ENCODE results near the gene TERT.
"Not testable (repeated sequence)": the region's sequence is repeated elsewhere in the genome, so short reads cannot be mapped to it uniquely, and the experiment has no call there.

TERT gene

GRCh38 chr5:1284336-1284970 is 10.4 kb downstream of the TERT start:
- H3K79me2 ChIP-seq (ENCODE audit: control insufficient read depth, insufficient read depth, low read length, poor library complexity); H3K36me3 ChIP-seq (ENCODE audit: control insufficient read depth in 1 of 2, insufficient read depth in 2 of 2, low read length in 2 of 2); H4K8ac ChIP-seq (ENCODE audit: low read depth, low read length); H4K91ac ChIP-seq (ENCODE audit: low read depth, low read length); H3K79me1 ChIP-seq (ENCODE audit: low read length); H3K4me2 ChIP-seq (ENCODE audit: low read length); DNase-seq; H2BK5ac ChIP-seq (ENCODE audit: low read depth, low read length, poor library complexity); H2AK5ac ChIP-seq (ENCODE audit: low read length); H2BK120ac ChIP-seq (ENCODE audit: insufficient read depth, low read length, poor library complexity); H3K18ac ChIP-seq (ENCODE audit: low read length); H3K4me1 ChIP-seq (ENCODE audit: control insufficient read depth in 1 of 2, insufficient read depth in 2 of 2, low read length in 2 of 2); H3K27me3 ChIP-seq (ENCODE audit: insufficient read depth, low read length); H3K27ac ChIP-seq (ENCODE audit: low read depth, low read length); H3K14ac ChIP-seq (ENCODE audit: low read length); H3K23ac ChIP-seq (ENCODE audit: low read length); H3K9ac ChIP-seq (ENCODE audit: low read length); H4K12ac ChIP-seq (ENCODE audit: low read depth, low read length); H3K4ac ChIP-seq (ENCODE audit: low read depth, low read length); H3K4me3 ChIP-seq (ENCODE audit: low read depth, low read length); H2BK12ac ChIP-seq (ENCODE audit: low read length); H2AFZ ChIP-seq (ENCODE audit: insufficient read depth, low read length, poor library complexity): not testable (repeated sequence)
- peaks cover 12% of the 10 kb centered on the region for H3K9me3 ChIP-seq (ENCODE audit: insufficient read depth, low read depth, low read length)
- WGBS (ENCODE audit: extremely low coverage, insufficient coverage, insufficient read length) = no CpG with 5 or more reads among the region's 27 CpGs

GRCh38 chr5:1283729-1284041 is 11.2 kb downstream of the TERT start:
- H3K9me3 ChIP-seq (ENCODE audit: insufficient read depth, low read depth, low read length) = peaks cover 11% of the 10 kb centered on the region
- H3K79me2 ChIP-seq (ENCODE audit: control insufficient read depth, insufficient read depth, low read length, poor library complexity); H3K27me3 ChIP-seq (ENCODE audit: insufficient read depth, low read length); H2BK120ac ChIP-seq (ENCODE audit: insufficient read depth, low read length, poor library complexity); H4K12ac ChIP-seq (ENCODE audit: low read depth, low read length); H4K91ac ChIP-seq (ENCODE audit: low read depth, low read length); H3K4ac ChIP-seq (ENCODE audit: low read depth, low read length); DNase-seq; H3K4me2 ChIP-seq (ENCODE audit: low read length); H3K18ac ChIP-seq (ENCODE audit: low read length); H3K27ac ChIP-seq (ENCODE audit: low read depth, low read length); H3K79me1 ChIP-seq (ENCODE audit: low read length); H2BK5ac ChIP-seq (ENCODE audit: low read depth, low read length, poor library complexity); H2AFZ ChIP-seq (ENCODE audit: insufficient read depth, low read length, poor library complexity); H3K9ac ChIP-seq (ENCODE audit: low read length); H3K4me3 ChIP-seq (ENCODE audit: low read depth, low read length); H2BK12ac ChIP-seq (ENCODE audit: low read length); H3K23ac ChIP-seq (ENCODE audit: low read length); H3K36me3 ChIP-seq (ENCODE audit: control insufficient read depth in 1 of 2, insufficient read depth in 2 of 2, low read length in 2 of 2); H4K8ac ChIP-seq (ENCODE audit: low read depth, low read length); H2AK5ac ChIP-seq (ENCODE audit: low read length); H3K4me1 ChIP-seq (ENCODE audit: control insufficient read depth in 1 of 2, insufficient read depth in 2 of 2, low read length in 2 of 2); H3K14ac ChIP-seq (ENCODE audit: low read length): not testable (repeated sequence)
- WGBS (ENCODE audit: extremely low coverage, insufficient coverage, insufficient read length) = no CpG with 5 or more reads among the region's 16 CpGs

- H2AK5ac ChIP-seq (ENCODE audit: low read length); H2BK120ac ChIP-seq (ENCODE audit: insufficient read depth, low read length, poor library complexity); H3K9me3 ChIP-seq (ENCODE audit: insufficient read depth, low read depth, low read length); H3K18ac ChIP-seq (ENCODE audit: low read length); H3K36me3 ChIP-seq (ENCODE audit: control insufficient read depth in 1 of 2, insufficient read depth in 2 of 2, low read length in 2 of 2); H3K79me2 ChIP-seq (ENCODE audit: control insufficient read depth, insufficient read depth, low read length, poor library complexity); H3K4me2 ChIP-seq (ENCODE audit: low read length); H4K91ac ChIP-seq (ENCODE audit: low read depth, low read length); H3K4me3 ChIP-seq (ENCODE audit: low read depth, low read length); H3K27ac ChIP-seq (ENCODE audit: low read depth, low read length); H3K14ac ChIP-seq (ENCODE audit: low read length); H3K27me3 ChIP-seq (ENCODE audit: insufficient read depth, low read length); H4K8ac ChIP-seq (ENCODE audit: low read depth, low read length); H2AFZ ChIP-seq (ENCODE audit: insufficient read depth, low read length, poor library complexity); H3K23ac ChIP-seq (ENCODE audit: low read length); DNase-seq; H2BK12ac ChIP-seq (ENCODE audit: low read length); H3K9ac ChIP-seq (ENCODE audit: low read length); H2BK5ac ChIP-seq (ENCODE audit: low read depth, low read length, poor library complexity); H4K12ac ChIP-seq (ENCODE audit: low read depth, low read length); H3K4me1 ChIP-seq (ENCODE audit: control insufficient read depth in 1 of 2, insufficient read depth in 2 of 2, low read length in 2 of 2); H3K4ac ChIP-seq (ENCODE audit: low read depth, low read length); H3K79me1 ChIP-seq (ENCODE audit: low read length): not testable (repeated sequence)
- WGBS (ENCODE audit: extremely low coverage, insufficient coverage, insufficient read length) = no CpG with 5 or more reads among the region's 40 CpGs
Observed at GRCh38 chr5:1282993-1283728, 11.7 kb downstream of the TERT start.

- no peak overlapping the region for H3K4me3 ChIP-seq (ENCODE audit: low read depth, low read length)
- no peak overlapping the region for H4K8ac ChIP-seq (ENCODE audit: low read depth, low read length)
- H4K91ac ChIP-seq (ENCODE audit: low read depth, low read length) = no peak overlapping the region
- H3K14ac ChIP-seq (ENCODE audit: low read length) = no peak overlapping the region
- no peak overlapping the region for H2AK5ac ChIP-seq (ENCODE audit: low read length)
- WGBS (ENCODE audit: extremely low coverage, insufficient coverage, insufficient read length) = no CpG with 5 or more reads among the region's 37 CpGs
- no peak overlapping the region for H3K9ac ChIP-seq (ENCODE audit: low read length)
- H3K4me1 ChIP-seq (ENCODE audit: control insufficient read depth in 1 of 2, insufficient read depth in 2 of 2, low read length in 2 of 2) = no peaks in the 10 kb centered on the region
- no peak overlapping the region for H3K23ac ChIP-seq (ENCODE audit: low read length)
- H3K27ac ChIP-seq (ENCODE audit: low read depth, low read length) = no peak overlapping the region
- no peaks in the 10 kb centered on the region for H3K27me3 ChIP-seq (ENCODE audit: insufficient read depth, low read length)
- peaks cover 9% of the 10 kb centered on the region for H3K9me3 ChIP-seq (ENCODE audit: insufficient read depth, low read depth, low read length)
- H3K79me1 ChIP-seq (ENCODE audit: low read length) = no peaks in the 10 kb centered on the region
- H3K36me3 ChIP-seq (ENCODE audit: control insufficient read depth in 1 of 2, insufficient read depth in 2 of 2, low read length in 2 of 2) = no peaks in the 10 kb centered on the region
- no peak overlapping the region for H3K18ac ChIP-seq (ENCODE audit: low read length)
- H3K4ac ChIP-seq (ENCODE audit: low read depth, low read length) = no peak overlapping the region
- H2BK12ac ChIP-seq (ENCODE audit: low read length) = no peak overlapping the region
- no peak overlapping the region for H2BK5ac ChIP-seq (ENCODE audit: low read depth, low read length, poor library complexity)
- no peak overlapping the region for H4K12ac ChIP-seq (ENCODE audit: low read depth, low read length)
- no peak overlapping the region for H3K4me2 ChIP-seq (ENCODE audit: low read length)
- H3K79me2 ChIP-seq (ENCODE audit: control insufficient read depth, insufficient read depth, low read length, poor library complexity) = no peaks in the 10 kb centered on the region
- no peak overlapping the region for H2BK120ac ChIP-seq (ENCODE audit: insufficient read depth, low read length, poor library complexity)
- no peak for DNase-seq
- no peak overlapping the region for H2AFZ ChIP-seq (ENCODE audit: insufficient read depth, low read length, poor library complexity)
Observed at GRCh38 chr5:1282131-1282992, 12.5 kb downstream of the TERT start.

All from trophoblast cell (in vitro differentiated cells and primary cell).